ENCODE measurements around the gene GOSR2.
"Not testable (repeated sequence)": the region's sequence is repeated elsewhere in the genome, so short reads cannot be mapped to it uniquely, and the experiment has no call there.

Gene GOSR2

GRCh38 chr17:46982577-46982976, 59.6 kb downstream of the GOSR2 start:
- DNase-seq (ENCODE audit: extremely low spot score, insufficient read length, low read depth) (no peak), FAIRE-seq (no peak)

- FAIRE-seq (no peak), DNase-seq (ENCODE audit: extremely low spot score, insufficient read length, low read depth) (no peak)
Observed at GRCh38 chr17:46983782-46984181, 60.8 kb downstream of the GOSR2 start.

GRCh38 chr17:46984341-46984740, 61.4 kb downstream of the GOSR2 start:
- DNase-seq (ENCODE audit: extremely low spot score, insufficient read length, low read depth), result no peak
- no peak for FAIRE-seq

- FAIRE-seq, result no peak
- no peak for DNase-seq (ENCODE audit: extremely low spot score, insufficient read length, low read depth)
Observed at GRCh38 chr17:46984892-46985291, 61.9 kb downstream of the GOSR2 start.

GRCh38 chr17:46986366-46986765, 63.4 kb downstream of the GOSR2 start:
- FAIRE-seq, result no peak
- DNase-seq (ENCODE audit: extremely low spot score, insufficient read length, low read depth), result no peak

- not testable (repeated sequence) for DNase-seq (ENCODE audit: extremely low spot score, insufficient read length, low read depth); FAIRE-seq
Observed at GRCh38 chr17:46987927-46988326, 65.0 kb downstream of the GOSR2 start.

GRCh38 chr17:46989637-46990431, 66.9 kb downstream of the GOSR2 start:
- FAIRE-seq, result no peak

GRCh38 chr17:46991617-46992016, 68.7 kb downstream of the GOSR2 start:
- FAIRE-seq (no peak), DNase-seq (ENCODE audit: extremely low spot score, insufficient read length, low read depth) (no peak)

More at GRCh38 chr17:46989637-46990431, 66.9 kb downstream of the GOSR2 start:
- no peak for DNase-seq (ENCODE audit: extremely low spot score, insufficient read length, low read depth)

Data from GM18507 (cell line).